SK-N-SH (cell line): ENCODE data around the gene ITGA8. TPM values are rescaled to one million over a fixed set of nuclear protein-coding genes. Genes with fewer than 3 reads are reported as not detected.

ENCODE experiments used
- CTCF ChIA-PET: fragments of 300-600, 350-600 bp; formaldehyde crosslinking; extraction: SDS; loops from one replicate; lab custom pipeline; 2021; lab: Yijun Ruan, JAX
- POLR2A ChIA-PET: fragments of 350-600 bp; sonication (Branson Sonifier 250); formaldehyde crosslinking; extraction: SDS; loops from one replicate; lab custom pipeline; 2020; ENCODE audit warnings: antibody characterized with exemption, inconsistent platforms; lab: Yijun Ruan, JAX
- DNase-seq: peaks from one replicate; pipeline ENCODE4 v3.0.0; 2012
- H2AFZ ChIP-seq: fragments of 200-600 bp; sonication (generic); 2 replicates; pipeline ENCODE4 v1.8.1; 2016; ENCODE audit warnings: antibody characterized with exemption, mild to moderate bottlenecking, low read depth
- H3F3A ChIP-seq: fragments of 200-600 bp; sonication (generic); replicated peaks from 2 replicates; pipeline ENCODE3; 2016; ENCODE audit warnings: antibody characterized with exemption, mild to moderate bottlenecking; ENCODE audit not compliant: insufficient read depth
- H3K27ac ChIP-seq, 2 experiments: fragments of 200-500 bp in 1 of 2; fragments of 200-600 bp in 1 of 2; sonication (Bioruptor generic) in 1 of 2; sonication (generic), shearing (Covaris generic) in 1 of 2; 2 replicates each; pipeline versions ENCODE4 v1.5.1 to v1.6.1; 2014 to 2016; ENCODE audit warnings: low read depth in 2 of 2, inconsistent platforms in 1 of 2, low read length in 1 of 2, mild to moderate bottlenecking in 1 of 2, mixed read lengths in 1 of 2
- H3K27me3 ChIP-seq: fragments of 200-600 bp; sonication (generic), shearing (Covaris generic); 2 replicates; pipeline ENCODE4 v1.6.1; 2016; ENCODE audit warnings: mixed run types; ENCODE audit not compliant: insufficient read depth
- H3K36me3 ChIP-seq, 2 experiments: fragments of 200-500 bp in 1 of 2; fragments of 200-600 bp in 1 of 2; sonication (Bioruptor generic) in 1 of 2; sonication (generic) in 1 of 2; replicated peaks in 1 of 2; 2 replicates each; pipeline versions ENCODE3 to v1.5.1; 2014 to 2016; ENCODE audit warnings: low read length in 1 of 2, mild to moderate bottlenecking in 1 of 2; ENCODE audit not compliant: insufficient read depth in 2 of 2, control insufficient read depth in 1 of 2
- H3K4me1 ChIP-seq, 2 experiments: fragments of 200-500 bp in 1 of 2; fragments of 200-600 bp in 1 of 2; sonication (Bioruptor generic) in 1 of 2; sonication (generic), shearing (Covaris generic) in 1 of 2; 2 replicates each; pipeline versions ENCODE4 v1.5.1 to v1.6.1; 2014 to 2016; ENCODE audit warnings: low read depth in 1 of 2, low read length in 1 of 2, mixed run types in 1 of 2; ENCODE audit not compliant: insufficient read depth in 2 of 2, control insufficient read depth in 1 of 2
- H3K4me2 ChIP-seq: fragments of 200-600 bp; sonication (generic), shearing (Covaris generic); 2 replicates; pipeline ENCODE4 v1.6.1; 2017; ENCODE audit warnings: mixed run types
- H3K4me3 ChIP-seq, 2 experiments: fragments of 200-500 bp in 1 of 2; fragments of 200-600 bp in 1 of 2; sonication (Bioruptor generic) in 1 of 2; sonication (generic), shearing (Covaris generic) in 1 of 2; 2 replicates each; pipeline versions ENCODE4 v1.5.1 to v1.8.1; 2014 to 2016; ENCODE audit warnings: low read depth in 2 of 2, inconsistent platforms in 1 of 2, low read length in 1 of 2, mild to moderate bottlenecking in 1 of 2, mixed read lengths in 1 of 2, moderate library complexity in 1 of 2
- H3K79me2 ChIP-seq: fragments of 200-600 bp; sonication (generic); 2 replicates; pipeline ENCODE4 v1.8.1; 2017; ENCODE audit warnings: mild to moderate bottlenecking; ENCODE audit not compliant: insufficient read depth
- H3K9ac ChIP-seq: fragments of 200-600 bp; sonication (generic); 2 replicates; pipeline ENCODE4 v1.6.1; 2017; ENCODE audit warnings: mixed run types
- H3K9me2 ChIP-seq: fragments of 200-600 bp; sonication (generic); 2 replicates; pipeline ENCODE4 v1.6.1; 2017; ENCODE audit warnings: mixed run types
- H3K9me3 ChIP-seq: fragments of 200-600 bp; sonication (generic); 2 replicates; pipeline ENCODE4 v1.6.1; 2017; ENCODE audit warnings: mixed run types, mild to moderate bottlenecking, moderate library complexity
- H4K20me1 ChIP-seq: fragments of 200-600 bp; sonication (generic); 2 replicates; pipeline ENCODE4 v1.6.1; 2017; ENCODE audit warnings: mild to moderate bottlenecking, mixed run types; ENCODE audit not compliant: insufficient read depth
- EP300 ChIP-seq, 2 experiments: IDR thresholded peaks; 2 replicates each; pipeline versions ENCODE4 v1.4.0 to v1.6.1; 2012; ENCODE audit warnings: borderline replicate concordance in 1 of 2, low read depth in 1 of 2, low read length in 1 of 2
- EZH2phosphoT487 ChIP-seq: fragments of 200-600 bp; sonication (generic); IDR thresholded peaks from 2 replicates; pipeline ENCODE4 v1.6.1; 2017; ENCODE audit warnings: low read depth, mixed run types, mild to moderate bottlenecking, antibody characterized with exemption, moderate library complexity, borderline replicate concordance
- FOXJ3 ChIP-seq: sonication (generic); formaldehyde crosslinking; IDR thresholded peaks from 2 replicates; pipeline ENCODE4 v1.5.1; 2020; ENCODE audit warnings: mild to moderate bottlenecking, missing genetic modification reagents
- FOXM1 ChIP-seq: IDR thresholded peaks from 2 replicates; pipeline ENCODE4 v1.4.0; 2012; ENCODE audit warnings: low read depth, mild to moderate bottlenecking
- IRF3 ChIP-seq: fragments of 150-350 bp; IDR thresholded peaks from 2 replicates; pipeline ENCODE4 v1.6.1; 2016; ENCODE audit warnings: mild to moderate bottlenecking, low read depth, low read length
- MXI1 ChIP-seq: IDR thresholded peaks from 2 replicates; pipeline ENCODE4 v1.6.1; 2012; ENCODE audit warnings: mild to moderate bottlenecking, low read depth, low read length, improper control_type of control experiment
- PBX3 ChIP-seq: IDR thresholded peaks from 2 replicates; pipeline ENCODE4; 2012
- POLR2AphosphoS5 ChIP-seq: IDR thresholded peaks from 2 replicates; pipeline ENCODE4 v1.6.1; 2012; ENCODE audit warnings: low read depth, low read length
- RFX5 ChIP-seq: IDR thresholded peaks from 2 replicates; pipeline ENCODE4 v1.6.1; 2012; ENCODE audit warnings: mild to moderate bottlenecking, improper control_type of control experiment, low read length
- RXRA ChIP-seq: IDR thresholded peaks from 2 replicates; pipeline ENCODE4 v1.4.0; 2012; ENCODE audit warnings: low read depth, mild to moderate bottlenecking, borderline replicate concordance
- SMC3 ChIP-seq: IDR thresholded peaks from 2 replicates; pipeline ENCODE4 v1.6.1; 2012; ENCODE audit warnings: low read depth, low read length, improper control_type of control experiment
- TAF1 ChIP-seq: IDR thresholded peaks from 2 replicates; pipeline ENCODE4 v1.6.1; 2012; ENCODE audit warnings: low read depth, mild to moderate bottlenecking, low read length, moderate library complexity, borderline replicate concordance
- TCF12 ChIP-seq: IDR thresholded peaks from 2 replicates; pipeline ENCODE4 v1.4.0; 2012
- USF1 ChIP-seq: IDR thresholded peaks from 2 replicates; pipeline ENCODE4 v1.4.0; 2012; ENCODE audit warnings: low read depth, borderline replicate concordance
- USF2 ChIP-seq: fragments of 150-350 bp; IDR thresholded peaks from 2 replicates; pipeline ENCODE4 v1.6.1; 2017; ENCODE audit warnings: antibody characterized with exemption, low read length, low read depth, borderline replicate concordance
- YY1 ChIP-seq: IDR thresholded peaks from 2 replicates; pipeline ENCODE4 v1.4.0; 2012; ENCODE audit warnings: low read depth, mild to moderate bottlenecking
- WGBS: methylation state at CpG from one replicate; pipeline ENCODE4 v1.1.6; 2017; ENCODE audit warnings: low lambda C conversion rate; 5-methylcytosine and 5-hydroxymethylcytosine counted together
- polyA plus RNA-seq, 3 experiments: library from polyadenylated mRNA; depleted of rRNA; stranded (reverse); fragments of >200 nt; gene quantifications; 2 replicates each; pipeline ENCODE4 v1.2.3, GENCODE V29; 2012

The ITGA8 gene
- polyA plus RNA-seq, 1 of the 3 experiments (the other 2 are of a cell fraction) = not detected

GRCh38 chr10:15741581-15741980 lies 21.9 kb upstream of the ITGA8 start:
- ChIA-PET POLR2A (no interaction called here), CTCF (no interaction called here)
- no peak for DNase-seq
- Histone ChIP-seq H3K4me2 (no peak overlapping the region), H3K79me2 (no peaks in the 10 kb centered on the region), H3K27ac (no peak overlapping the region), H3K9ac (no peak overlapping the region), H3K9me2 (no peaks in the 10 kb centered on the region), H3K27me3 (no peaks in the 10 kb centered on the region), H3K4me3 (no peak overlapping the region), H3K36me3 (no peaks in the 10 kb centered on the region), H3F3A (no peaks in the 10 kb centered on the region), H2AFZ (no peak overlapping the region), H4K20me1 (no peaks in the 10 kb centered on the region), H3K4me1 (no peaks in the 10 kb centered on the region), H3K9me3 (no peaks in the 10 kb centered on the region)
- 55% methylated on average over 5 of the region's 5 CpGs for WGBS
- TF ChIP-seq FOXJ3 (CRISPR knock-in tag) (no peak), TAF1 (no peak), PBX3 (no peak), IRF3 (no peak), YY1 (no peak), POLR2AphosphoS5 (no peak), EP300 (IDR thresholded peaks at IDR 0.05; ENCODE audit: borderline replicate concordance in 1 of 2, low read depth in 1 of 2, low read length in 1 of 2) (no peak), EZH2phosphoT487 (no peak), MXI1 (no peak), USF1 (no peak), FOXM1 (no peak), RFX5 (no peak)

- H3K4me2 ChIP-seq = no peak overlapping the region
- CTCF ChIA-PET = interaction anchor here (0.9 to 1.0 kb wide), 2 partner anchors 321 to 322 kb away, joined by 3 read pairs; no protein-coding TSS in a partner anchor
- POLR2A ChIA-PET = no interaction called here
- no peak overlapping the region for H3K9ac ChIP-seq
- no peaks in the 10 kb centered on the region for H3F3A ChIP-seq
- H3K36me3 ChIP-seq = no peaks in the 10 kb centered on the region
- 58% methylated on average over 6 of the region's 6 CpGs for whole genome bisulfite sequencing
- H3K4me3 ChIP-seq = no peak overlapping the region
- H4K20me1 ChIP-seq = no peaks in the 10 kb centered on the region
- no peaks in the 10 kb centered on the region for H3K9me3 ChIP-seq
- H3K79me2 ChIP-seq = no peaks in the 10 kb centered on the region
- H3K27ac ChIP-seq = no peak overlapping the region
- H3K4me1 ChIP-seq = no peaks in the 10 kb centered on the region
- DNase-seq = no peak
- no peaks in the 10 kb centered on the region for H3K9me2 ChIP-seq
- no peak overlapping the region for H2AFZ ChIP-seq
- TF ChIP-seq TCF12 (no peak), FOXJ3 (CRISPR knock-in tag) (no peak), TAF1 (no peak), USF2 (no peak), POLR2AphosphoS5 (no peak), RXRA (no peak), FOXM1 (no peak), SMC3 (no peak)
- H3K27me3 ChIP-seq = no peaks in the 10 kb centered on the region
Observed at GRCh38 chr10:15740261-15740660, 20.5 kb upstream of the ITGA8 start.
